Ramos (cell line): ENCODE measurements around the gene C12orf42.
"Not testable (repeated sequence)": the region's sequence is repeated elsewhere in the genome, so short reads cannot be mapped to it uniquely, and the experiment has no call there.

Source experiments
- in situ Hi-C: fragments of 300-500 bp; cut with MboI; formaldehyde crosslinking; loops from one replicate; pipeline ENCODE4 v1.14.3; 2022; ENCODE audit warnings: low sequenced_read_pairs; ENCODE audit not compliant: unreplicated experiment

Gene C12orf42

GRCh38 chr12:103431950-103432349 is 63.8 kb downstream of the C12orf42 start:
- in situ Hi-C loops = no loop called here

- in situ Hi-C loops = no loop called here
Measured at GRCh38 chr12:103431387-103431786, 64.4 kb downstream of the C12orf42 start.

GRCh38 chr12:103425674-103426073 is 70.1 kb downstream of the C12orf42 start:
- in situ Hi-C loops = not testable (repeated sequence)

- in situ Hi-C loops = not testable (repeated sequence)
Measured at GRCh38 chr12:103424849-103425586, 70.8 kb downstream of the C12orf42 start.

- in situ Hi-C loops = no loop called here
Measured at GRCh38 chr12:103423516-103423910, 72.3 kb downstream of the C12orf42 start.

GRCh38 chr12:103422746-103423515 is 72.8 kb downstream of the C12orf42 start:
- in situ Hi-C loops = no loop called here

GRCh38 chr12:103422328-103422727 is 73.4 kb downstream of the C12orf42 start:
- in situ Hi-C loops = no loop called here

- in situ Hi-C loops = no loop called here
Measured at GRCh38 chr12:103421402-103421801, 74.4 kb downstream of the C12orf42 start.

GRCh38 chr12:103415681-103416080 is 80.1 kb downstream of the C12orf42 start:
- in situ Hi-C loops = no loop called here

- in situ Hi-C loops = no loop called here
Measured at GRCh38 chr12:103401421-103401820, 94.3 kb downstream of the C12orf42 start.

- in situ Hi-C loops = no loop called here
Measured at GRCh38 chr12:103399986-103400385, 95.8 kb downstream of the C12orf42 start.

- in situ Hi-C loops = no loop called here
Measured at GRCh38 chr12:103397536-103397935, 98.2 kb downstream of the C12orf42 start.

- in situ Hi-C loops = no loop called here
Measured at GRCh38 chr12:103392722-103393121, 103.0 kb downstream of the C12orf42 start.

- in situ Hi-C loops = no loop called here
Measured at GRCh38 chr12:103391103-103391502, 104.7 kb downstream of the C12orf42 start.

- in situ Hi-C loops = no loop called here
Measured at GRCh38 chr12:103387385-103387784, 108.4 kb downstream of the C12orf42 start.

GRCh38 chr12:103386451-103386850 is 109.3 kb downstream of the C12orf42 start:
- in situ Hi-C loops = no loop called here

- in situ Hi-C loops = no loop called here
Measured at GRCh38 chr12:103382736-103383346, 112.9 kb downstream of the C12orf42 start.

- in situ Hi-C loops = no loop called here
Measured at GRCh38 chr12:103382119-103382518, 113.6 kb downstream of the C12orf42 start.

GRCh38 chr12:103379670-103380069 is 116.1 kb downstream of the C12orf42 start:
- in situ Hi-C loops = no loop called here

GRCh38 chr12:103373088-103373523 is 122.7 kb downstream of the C12orf42 start:
- in situ Hi-C loops = no loop called here

GRCh38 chr12:103369929-103370328 is 125.8 kb downstream of the C12orf42 start:
- in situ Hi-C loops = no loop called here
